Loucy (cell line): ENCODE data around the gene PODN.

Experiments used
- H2AFZ ChIP-seq: fragments of 200-600 bp; sonication (generic); 2 replicates; pipeline ENCODE4 v1.6.0; 2016; ENCODE audit warnings: antibody characterized with exemption, mild to moderate bottlenecking, low read length, moderate library complexity
- H3F3A ChIP-seq: fragments of 200-600 bp; 2 replicates; pipeline ENCODE4 v1.6.0; 2016; ENCODE audit warnings: antibody characterized with exemption, low read depth, mild to moderate bottlenecking
- H3K27me3 ChIP-seq: fragments of 200-600 bp; sonication (generic); 2 replicates; pipeline ENCODE4 v1.6.1; 2014; ENCODE audit warnings: low read length, mild to moderate bottlenecking; ENCODE audit not compliant: insufficient read depth, poor library complexity, severe bottlenecking
- H3K36me3 ChIP-seq: fragments of 200-600 bp; sonication (generic); 2 replicates; pipeline ENCODE4 v1.6.1; 2016; ENCODE audit warnings: low read length; ENCODE audit not compliant: insufficient read depth
- H3K4me1 ChIP-seq: fragments of 200-600 bp; sonication (generic); 2 replicates; pipeline ENCODE4 v1.5.1; 2014; ENCODE audit warnings: low read length, mild to moderate bottlenecking; ENCODE audit not compliant: insufficient read depth, poor library complexity, severe bottlenecking
- H3K4me2 ChIP-seq: fragments of 200-600 bp; sonication (generic); 2 replicates; pipeline ENCODE4 v1.6.0; 2014; ENCODE audit warnings: antibody characterized with exemption, low read length, low read depth, mild to moderate bottlenecking; ENCODE audit not compliant: poor library complexity, severe bottlenecking
- H3K4me3 ChIP-seq: fragments of 200-600 bp; sonication (generic); 2 replicates; pipeline ENCODE4 v1.5.1; 2014; ENCODE audit warnings: low read length, mild to moderate bottlenecking, mixed read lengths; ENCODE audit not compliant: poor library complexity, severe bottlenecking
- H3K79me2 ChIP-seq: fragments of 200-600 bp; sonication (generic); 2 replicates; pipeline ENCODE4 v1.6.1; 2014; ENCODE audit warnings: low read length; ENCODE audit not compliant: insufficient read depth
- H3K9ac ChIP-seq: fragments of 200-600 bp; sonication (generic); 2 replicates; pipeline ENCODE4 v1.6.0; 2014; ENCODE audit warnings: mild to moderate bottlenecking, low read depth, low read length, moderate library complexity; ENCODE audit not compliant: poor library complexity, severe bottlenecking
- H3K9me2 ChIP-seq: fragments of 200-600 bp; sonication (generic); replicated peaks from 2 replicates; pipeline ENCODE4 v1.6.1; 2016; ENCODE audit warnings: low read depth, low read length, mixed read lengths
- H3K9me3 ChIP-seq: fragments of 200-600 bp; sonication (generic); 2 replicates; pipeline ENCODE4 v1.6.1; 2014; ENCODE audit warnings: mild to moderate bottlenecking, antibody characterized with exemption, low read length, low read depth; ENCODE audit not compliant: insufficient read depth
- H4K20me1 ChIP-seq: fragments of 200-600 bp; sonication (generic); 2 replicates; pipeline ENCODE4 v1.6.0; 2014; ENCODE audit warnings: antibody characterized with exemption, low read length, mild to moderate bottlenecking; ENCODE audit not compliant: insufficient read depth, poor library complexity, severe bottlenecking
- CTCF ChIP-seq: fragments of 200-600 bp; sonication (generic); conservative IDR thresholded peaks from 2 replicates; pipeline ENCODE4 v1.5.1; 2014; ENCODE audit warnings: mild to moderate bottlenecking, antibody characterized with exemption, low read length
- EZH2phosphoT487 ChIP-seq: fragments of 200-600 bp; IDR thresholded peaks from 2 replicates; pipeline ENCODE4 v1.6.1; 2018; ENCODE audit warnings: antibody characterized with exemption, mild to moderate bottlenecking, moderate library complexity, borderline replicate concordance

The PODN gene

GRCh38 chr1:53093451-53093754, 31.4 kb downstream of the PODN start:
- Histone ChIP-seq H3K9ac (no peak overlapping the region), H3K4me1 (no peaks in the 10 kb centered on the region), H3K9me3 (peaks cover 13% of the 10 kb centered on the region; the same call in 1 of the 2 replicates), H3K4me2 (no peak overlapping the region), H3K9me2 (no peaks in the 10 kb centered on the region), H3K27me3 (no peaks in the 10 kb centered on the region), H2AFZ (no peak overlapping the region), H4K20me1 (no peaks in the 10 kb centered on the region), H3F3A (no peaks in the 10 kb centered on the region), H3K36me3 (no peaks in the 10 kb centered on the region), H3K79me2 (no peaks in the 10 kb centered on the region), H3K4me3 (no peak overlapping the region)
- TF ChIP-seq EZH2phosphoT487 (no peak), CTCF (no peak)

- no peaks in the 10 kb centered on the region for H3K27me3 ChIP-seq
- no peak overlapping the region for H2AFZ ChIP-seq
- H3K9me3 ChIP-seq: peaks cover 18% of the 10 kb centered on the region; the same call in 1 of the 2 replicates
- H3K4me2 ChIP-seq: no peak overlapping the region
- no peak overlapping the region for H3K4me3 ChIP-seq
- TF ChIP-seq CTCF (no peak), EZH2phosphoT487 (no peak)
- no peaks in the 10 kb centered on the region for H4K20me1 ChIP-seq
- no peaks in the 10 kb centered on the region for H3K9me2 ChIP-seq
- H3K9ac ChIP-seq: no peak overlapping the region
- H3K79me2 ChIP-seq: no peaks in the 10 kb centered on the region
- H3K4me1 ChIP-seq: no peaks in the 10 kb centered on the region
- H3K36me3 ChIP-seq: no peaks in the 10 kb centered on the region
- H3F3A ChIP-seq: no peaks in the 10 kb centered on the region
Measured at GRCh38 chr1:53093778-53094532, 31.9 kb downstream of the PODN start.

- H3K4me1 ChIP-seq: no peaks in the 10 kb centered on the region
- no peaks in the 10 kb centered on the region for H3K27me3 ChIP-seq
Measured at GRCh38 chr1:53094533-53094919, 32.5 kb downstream of the PODN start.

More at GRCh38 chr1:53094533-53094919, 32.5 kb downstream of the PODN start:
- H3K9ac ChIP-seq: no peak overlapping the region
- H4K20me1 ChIP-seq: no peaks in the 10 kb centered on the region
- H3K9me2 ChIP-seq: no peaks in the 10 kb centered on the region
- no peaks in the 10 kb centered on the region for H3K36me3 ChIP-seq
- H3K79me2 ChIP-seq: no peaks in the 10 kb centered on the region
- TF ChIP-seq EZH2phosphoT487: no peak
- no peak for TF ChIP-seq CTCF
- H2AFZ ChIP-seq: no peak overlapping the region
- no peak overlapping the region for H3K4me2 ChIP-seq
- no peak overlapping the region for H3K4me3 ChIP-seq
- no peaks in the 10 kb centered on the region for H3F3A ChIP-seq
- H3K9me3 ChIP-seq: peaks cover 23% of the 10 kb centered on the region; the same call in 1 of the 2 replicates
